ENCODE data around the gene ZNF512.

- no peak for TF ChIP-seq POLR2A (IDR thresholded peaks at IDR 0.05)
- TF ChIP-seq CTCF (IDR thresholded peaks at IDR 0.05), result no peak
These were observed 42.1 kb downstream of the ZNF512 start for GRCh38 chr2:27624943-27625342.
